SK-MEL-5 (cell line): ENCODE results near the gene KCNAB2. TPM values are rescaled to one million over a fixed set of nuclear protein-coding genes. Genes with fewer than 3 reads are reported as not detected.

Experiments used
- DNase-seq: peaks from one replicate; pipeline ENCODE4 v3.0.0-alpha.2; 2016; ENCODE audit warnings: low read depth, low spot score
- in situ Hi-C: cut with HindIII; loops from 2 replicates; pipeline ENCODE4 v1.10.0; 2016; ENCODE audit warnings: low sequenced_read_pairs, high pct_unique_total_duplicates, low pct_unique_long_range_greater_than_20kb
- polyA plus RNA-seq, 2 experiments: library from polyadenylated mRNA; depleted of rRNA; stranded (reverse); fragments of >200 nt; gene quantifications; 2 replicates each; pipeline ENCODE4 v1.2.3, GENCODE V29; 2015
- total RNA-seq: library from RNA; depleted of rRNA; stranded (reverse); fragments of >200 nt; shearing (Covaris generic); gene quantifications from 2 replicates; pipeline ENCODE4 v1.2.3, GENCODE V29; 2014; rRNA removed

Gene KCNAB2
- 70.3 and 73.6 TPM in 2 replicates for total RNA-seq
- polyA plus RNA-seq (2015; cell fraction: cytosol; rRNA removed): 138 and 161 TPM in 2 replicates
- polyA plus RNA-seq (2015; cell fraction: nucleus; rRNA removed): 226 and 289 TPM in 2 replicates

DNA sequence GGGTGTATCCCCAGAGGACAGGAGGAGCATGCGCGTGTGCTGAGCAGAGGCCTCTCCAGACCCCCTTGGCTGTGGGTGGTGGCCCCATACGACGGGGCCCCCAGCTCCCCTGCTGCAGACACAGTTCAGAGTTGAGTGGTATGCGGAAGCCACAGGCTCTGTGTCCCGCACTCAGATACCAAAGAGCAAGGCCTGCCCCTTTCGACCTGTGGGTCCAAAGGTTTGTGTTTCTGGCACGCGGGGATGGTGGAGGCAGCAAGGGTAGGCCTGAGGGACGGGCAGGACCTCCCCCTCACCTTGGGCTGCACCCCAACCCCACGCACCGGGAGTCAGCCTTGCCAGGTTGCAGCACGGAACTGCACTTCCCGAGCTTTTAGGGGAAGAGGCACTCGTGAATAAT lies at the start of gene KCNAB2:
TSS of gene KCNAB2 (plus strand) at position 328 of the 400 bp plus-strand sequence. CDS start 5,649 bp downstream, outside the sequence.
- in situ Hi-C loops: no loop called here
- no peak for DNase-seq

DNA sequence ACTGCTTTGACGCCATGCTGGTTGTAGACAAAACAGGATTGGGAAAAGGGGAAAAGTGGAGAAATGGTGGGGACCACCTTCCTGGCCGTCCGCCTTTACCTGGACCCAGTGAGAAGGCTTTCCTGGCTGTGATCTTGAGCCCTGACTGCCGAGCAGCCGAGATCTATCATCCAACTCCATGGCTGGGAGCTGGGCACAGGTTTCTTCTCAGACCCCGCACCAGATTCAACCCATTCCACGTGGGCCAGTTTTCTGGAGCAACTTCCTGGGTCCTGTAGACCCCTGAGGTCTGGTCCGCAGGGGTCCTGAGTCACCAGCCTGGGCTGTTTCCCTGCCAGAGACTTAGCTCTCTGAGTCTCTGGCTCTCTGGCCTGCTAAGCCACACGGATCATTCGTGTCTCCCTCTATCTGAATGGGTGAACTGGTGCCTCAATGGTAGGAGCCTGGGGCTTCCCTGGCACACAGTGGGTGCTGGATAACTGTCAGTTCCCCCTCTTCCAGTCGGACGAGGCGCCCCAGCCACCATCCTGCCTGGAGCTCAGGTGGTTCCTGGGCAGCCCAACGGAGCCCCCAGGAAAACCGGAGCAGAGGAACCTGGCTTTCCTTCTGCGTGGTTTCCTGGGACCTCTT lies 48.9 kb upstream of the KCNAB2 start:
- no peak for DNase-seq
- in situ Hi-C loops: no loop called here

DNA sequence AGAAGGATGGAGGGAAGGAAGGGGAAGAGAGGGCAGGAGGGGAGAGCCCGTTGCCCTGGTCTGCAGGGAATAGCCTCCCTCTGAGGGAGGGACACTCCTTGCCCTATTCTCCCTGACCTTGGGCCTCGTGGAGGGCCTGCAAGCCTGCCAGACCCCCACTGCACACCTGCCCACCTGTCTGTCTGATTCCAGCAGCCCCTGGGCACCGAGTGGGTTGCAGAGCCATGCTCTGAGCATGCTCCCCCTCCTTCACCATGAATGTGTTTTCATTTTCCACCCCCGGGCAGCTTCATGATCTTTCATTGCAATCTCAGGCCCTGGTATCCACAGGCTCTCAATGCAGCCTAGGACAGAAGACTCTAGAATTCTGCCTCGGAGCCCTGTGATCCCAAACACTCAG lies 48.4 kb upstream of the KCNAB2 start:
- DNase-seq: no peak
- in situ Hi-C loops: no loop called here

GRCh38 chr1:5998051-5998905 lies 47.4 kb upstream of the KCNAB2 start:
- in situ Hi-C loops: no loop called here

GRCh38 chr1:5998906-5999301 lies 46.8 kb upstream of the KCNAB2 start:
- in situ Hi-C loops: no loop called here
- DNase-seq: no peak

More at GRCh38 chr1:5998051-5998905, 47.4 kb upstream of the KCNAB2 start:
- no peak for DNase-seq

DNA sequence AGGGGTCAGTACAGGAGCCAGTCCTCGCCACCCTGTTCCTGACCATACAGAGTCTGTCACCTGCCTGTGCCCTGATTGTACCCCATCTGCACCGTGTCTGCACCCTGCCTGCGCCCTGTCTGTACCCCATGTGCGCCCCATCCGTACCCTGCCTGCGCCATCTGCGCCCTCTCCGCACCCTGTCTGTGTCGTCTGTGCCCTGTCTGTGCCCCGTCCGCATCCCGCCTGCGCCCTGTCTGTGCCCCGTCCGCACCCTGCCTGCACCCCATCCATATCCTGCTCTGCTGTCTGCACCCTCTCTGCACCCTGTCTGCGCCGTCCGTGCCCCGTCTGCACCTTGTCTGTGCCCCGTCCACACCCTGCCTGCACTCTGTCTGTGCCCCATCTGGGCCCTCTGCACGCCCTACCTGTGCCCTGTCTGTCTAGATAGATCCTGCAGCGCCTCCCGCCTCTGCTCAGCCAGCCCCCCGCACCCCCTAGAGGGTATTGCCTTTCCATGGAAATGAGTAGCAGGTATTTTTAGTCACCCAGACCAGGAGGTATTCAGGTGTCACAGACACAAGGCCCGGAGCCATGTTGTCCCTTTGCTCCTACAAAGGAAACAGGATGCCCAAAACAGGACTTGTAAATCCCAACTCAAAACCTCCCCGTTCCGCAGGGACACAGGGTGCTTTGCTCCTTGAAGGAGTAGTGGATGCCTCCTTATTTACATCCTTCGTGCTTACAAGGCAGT lies 45.8 kb upstream of the KCNAB2 start:
- in situ Hi-C loops: no loop called here
- DNase-seq: no peak

GRCh38 chr1:6000444-6001288 lies 45.0 kb upstream of the KCNAB2 start:
- in situ Hi-C loops: no loop called here
- no peak for DNase-seq

- in situ Hi-C loops: no loop called here
- no peak for DNase-seq
Measured at GRCh38 chr1:6001992-6002576, 43.6 kb upstream of the KCNAB2 start.

DNA sequence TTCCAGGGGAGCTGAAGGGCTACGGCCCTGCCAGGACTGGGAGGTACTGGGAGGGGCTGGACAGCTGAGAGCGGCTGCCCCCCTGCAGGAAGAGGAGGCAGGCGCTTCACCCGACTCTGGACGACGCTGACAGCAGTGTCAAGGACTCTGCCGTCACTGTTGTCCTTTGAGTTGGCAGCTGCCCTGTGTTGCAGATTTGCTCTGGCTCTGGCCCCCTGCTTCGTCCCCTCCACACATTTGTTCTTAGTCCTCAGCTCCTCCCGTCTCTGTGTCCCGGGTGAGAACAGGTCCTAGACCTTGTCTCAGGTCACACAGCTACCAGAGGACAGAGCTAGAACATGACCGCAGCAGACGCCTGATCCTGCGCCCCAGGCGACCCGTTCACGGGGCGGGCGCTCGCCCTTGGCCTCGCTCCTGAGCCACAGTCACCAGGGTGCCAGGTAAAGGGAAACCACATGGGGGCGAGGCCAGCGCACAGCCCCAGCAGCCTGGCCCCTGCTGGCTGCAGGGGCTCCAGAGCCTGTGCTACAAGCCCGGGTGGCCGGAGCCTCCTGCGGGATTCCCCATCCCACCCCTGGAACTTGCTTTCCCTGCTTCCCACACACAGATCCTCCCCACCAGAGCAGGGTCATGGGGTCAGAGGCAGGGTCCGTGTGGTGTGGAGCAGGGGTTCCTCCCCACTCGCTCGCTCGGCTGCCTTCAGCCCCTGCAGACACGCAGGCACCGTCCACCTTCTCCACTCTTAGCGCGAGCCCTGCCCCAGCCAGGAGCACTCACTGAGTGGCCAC lies 42.8 kb upstream of the KCNAB2 start:
- no peak for DNase-seq
- in situ Hi-C loops: no loop called here

- in situ Hi-C loops: no loop called here
- no peak for DNase-seq
Measured at GRCh38 chr1:6003568-6004411, 41.9 kb upstream of the KCNAB2 start.

DNA sequence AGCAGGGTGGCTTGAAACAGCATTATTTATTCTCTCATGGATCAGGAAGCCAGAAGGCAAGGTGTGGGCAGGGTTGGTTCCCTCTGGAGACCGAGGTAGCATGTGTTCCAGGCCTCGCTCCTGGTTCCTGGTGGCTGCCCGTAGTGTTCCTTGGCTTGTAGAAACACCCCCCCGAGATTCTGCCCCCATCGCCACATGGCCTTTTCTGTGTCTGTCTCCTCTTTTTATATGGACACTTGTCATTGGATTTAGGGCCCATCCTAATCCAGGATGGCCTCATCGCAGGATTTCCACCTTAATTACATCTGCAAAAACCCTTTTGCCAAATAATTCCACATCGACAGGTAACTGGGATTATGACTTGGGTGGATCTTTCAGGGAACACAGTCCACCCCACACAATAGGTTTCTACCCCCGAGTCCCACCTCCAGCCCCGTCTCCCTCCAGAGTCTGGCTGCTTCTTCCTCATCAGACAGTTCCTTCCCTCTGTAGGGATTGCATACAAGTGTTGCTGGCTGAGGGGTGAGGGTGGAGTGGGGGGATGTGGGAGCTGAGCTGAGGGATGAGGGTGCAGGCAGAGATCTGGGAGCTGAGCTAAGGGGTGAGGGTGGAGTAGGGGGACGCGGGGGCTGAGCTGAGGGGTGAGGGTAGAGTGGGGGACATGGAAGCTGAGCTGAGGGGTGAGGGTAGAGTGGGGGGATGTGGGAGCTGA lies 41.1 kb upstream of the KCNAB2 start:
- in situ Hi-C loops: no loop called here
- DNase-seq: no peak

GRCh38 chr1:6005276-6005917 lies 40.3 kb upstream of the KCNAB2 start:
- DNase-seq: no peak
- in situ Hi-C loops: no loop called here

GRCh38 chr1:6006882-6007281 lies 38.8 kb upstream of the KCNAB2 start:
- no peak for DNase-seq
- in situ Hi-C loops: no loop called here

DNA sequence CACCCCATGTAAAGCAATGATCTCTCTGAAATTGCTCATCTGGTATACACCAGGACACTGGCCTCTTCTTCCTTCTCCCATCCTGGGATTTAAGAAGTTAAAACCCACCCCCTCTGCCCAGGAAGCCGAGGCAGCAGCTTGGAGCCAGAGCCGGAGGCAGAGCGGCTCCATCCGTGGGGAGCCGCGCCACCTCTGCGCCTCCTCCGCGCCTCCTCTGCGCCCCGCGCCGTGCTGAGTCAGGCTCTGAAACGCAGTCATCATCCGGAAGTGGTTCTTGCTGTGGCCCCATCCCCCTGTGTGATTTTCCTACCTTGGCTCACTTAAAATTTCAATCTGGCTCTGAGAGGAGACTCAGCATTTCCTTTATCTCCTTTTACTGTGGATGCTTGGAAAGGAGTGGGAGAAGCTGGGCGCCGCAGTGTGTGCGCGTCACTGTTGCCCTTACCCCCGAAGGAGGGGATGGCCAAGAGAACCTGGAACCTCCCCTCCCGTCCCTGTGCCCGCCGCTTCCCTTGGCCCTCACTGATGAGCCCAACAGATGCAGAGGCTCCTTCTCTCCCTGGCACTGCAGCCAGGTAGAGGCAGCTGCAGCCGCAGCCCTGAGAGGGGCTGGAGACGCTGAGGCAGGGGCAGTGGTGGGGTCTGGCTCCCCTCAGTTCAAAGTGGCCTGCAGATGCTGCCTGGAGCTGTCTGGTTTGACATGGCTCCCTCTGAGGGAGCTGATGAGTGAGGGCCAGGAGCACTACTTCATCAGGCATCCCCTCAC lies 38.2 kb upstream of the KCNAB2 start:
- no peak for DNase-seq
- in situ Hi-C loops: no loop called here
